Measurements from ENCODE around the gene NBDY.

DNA sequence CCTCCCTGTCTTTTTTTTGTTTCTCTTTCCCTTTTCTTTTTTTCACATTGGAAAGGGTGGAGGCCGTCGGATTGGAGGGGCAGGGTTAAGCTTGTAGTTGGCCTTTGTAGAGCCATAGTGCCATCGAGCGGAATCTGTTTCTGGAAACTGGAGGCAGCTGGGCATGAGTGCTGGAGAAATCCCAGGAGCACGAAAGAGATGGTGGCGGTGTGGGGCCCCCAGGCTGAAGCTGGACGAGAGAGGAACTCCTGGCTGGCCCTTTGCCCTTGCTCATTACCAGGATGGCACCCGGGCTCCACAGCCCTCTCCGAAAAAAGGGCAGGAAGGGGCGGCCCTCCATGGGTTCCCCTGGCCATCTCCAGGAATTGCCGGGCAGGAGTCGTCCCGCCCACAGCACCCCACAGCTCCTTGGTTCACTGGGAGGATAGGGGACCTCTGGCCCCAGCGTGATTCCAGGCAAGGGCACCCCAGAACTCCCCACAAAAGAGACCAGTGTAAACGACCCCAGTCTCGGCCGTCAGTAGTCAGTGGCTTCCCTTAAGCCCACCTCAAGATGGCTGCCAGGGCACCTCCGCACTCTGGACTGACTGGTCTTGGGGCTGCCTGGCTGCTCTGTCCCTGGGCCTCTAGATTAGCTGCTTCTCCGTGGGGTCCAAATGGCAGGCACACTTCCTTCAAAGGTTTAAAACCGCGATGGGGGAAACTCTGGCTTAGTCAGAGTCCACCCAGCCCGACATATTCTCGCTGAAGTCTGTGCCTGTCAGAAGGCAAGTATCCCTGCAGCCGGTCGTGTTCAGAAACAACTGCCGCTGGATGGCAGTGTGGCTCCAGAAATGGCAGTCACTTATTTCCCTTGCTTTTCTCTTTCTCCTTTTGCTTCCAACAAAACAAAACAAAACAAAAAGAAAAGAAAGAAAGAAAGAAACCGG lies 74.1 kb downstream of the NBDY start:
- TF ChIP-seq POLR2AphosphoS5 (IDR thresholded peaks at IDR 0.05; ENCODE audit: low read depth, low read length) (no peak), TAF1 (IDR thresholded peaks at IDR 0.05; ENCODE audit: borderline replicate concordance, insufficient read depth, low read length) (no peak), SIN3A (IDR thresholded peaks at IDR 0.05; ENCODE audit: borderline replicate concordance, insufficient read depth, low read length) (no peak), FOXP2 (optimal IDR thresholded peaks at IDR 0.05; ENCODE audit: borderline replicate concordance, extremely low read depth, extremely low read length, insufficient read depth) (no peak)
- TF ChIP-seq, protein P1, sequence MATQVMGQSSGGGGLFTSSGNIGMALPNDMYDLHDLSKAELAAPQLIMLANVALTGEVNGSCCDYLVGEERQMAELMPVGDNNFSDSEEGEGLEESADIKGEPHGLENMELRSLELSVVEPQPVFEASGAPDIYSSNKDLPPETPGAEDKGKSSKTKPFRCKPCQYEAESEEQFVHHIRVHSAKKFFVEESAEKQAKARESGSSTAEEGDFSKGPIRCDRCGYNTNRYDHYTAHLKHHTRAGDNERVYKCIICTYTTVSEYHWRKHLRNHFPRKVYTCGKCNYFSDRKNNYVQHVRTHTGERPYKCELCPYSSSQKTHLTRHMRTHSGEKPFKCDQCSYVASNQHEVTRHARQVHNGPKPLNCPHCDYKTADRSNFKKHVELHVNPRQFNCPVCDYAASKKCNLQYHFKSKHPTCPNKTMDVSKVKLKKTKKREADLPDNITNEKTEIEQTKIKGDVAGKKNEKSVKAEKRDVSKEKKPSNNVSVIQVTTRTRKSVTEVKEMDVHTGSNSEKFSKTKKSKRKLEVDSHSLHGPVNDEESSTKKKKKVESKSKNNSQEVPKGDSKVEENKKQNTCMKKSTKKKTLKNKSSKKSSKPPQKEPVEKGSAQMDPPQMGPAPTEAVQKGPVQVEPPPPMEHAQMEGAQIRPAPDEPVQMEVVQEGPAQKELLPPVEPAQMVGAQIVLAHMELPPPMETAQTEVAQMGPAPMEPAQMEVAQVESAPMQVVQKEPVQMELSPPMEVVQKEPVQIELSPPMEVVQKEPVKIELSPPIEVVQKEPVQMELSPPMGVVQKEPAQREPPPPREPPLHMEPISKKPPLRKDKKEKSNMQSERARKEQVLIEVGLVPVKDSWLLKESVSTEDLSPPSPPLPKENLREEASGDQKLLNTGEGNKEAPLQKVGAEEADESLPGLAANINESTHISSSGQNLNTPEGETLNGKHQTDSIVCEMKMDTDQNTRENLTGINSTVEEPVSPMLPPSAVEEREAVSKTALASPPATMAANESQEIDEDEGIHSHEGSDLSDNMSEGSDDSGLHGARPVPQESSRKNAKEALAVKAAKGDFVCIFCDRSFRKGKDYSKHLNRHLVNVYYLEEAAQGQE (IDR thresholded peaks at IDR 0.05; ENCODE audit: insufficient read depth in 1 of 2, low read depth in 2 of 2, low read length in 2 of 2): no peak
